ENCODE measurements around the gene CCDC66. TPM values are rescaled to one million over a fixed set of nuclear protein-coding genes. Genes with fewer than 3 reads are reported as not detected.

CCDC66 gene
- total and polyA plus RNA-seq, 4 donors: 26.9 to 58.3 (median 40.2) TPM

- DNase-seq (ENCODE audit: low read depth in 4 of 6, low spot score in 6 of 6): no peak
- Histone ChIP-seq H3K27me3 (ENCODE audit: control insufficient read depth, insufficient read depth, low read length) (no peaks in the 10 kb centered on the region), H3K36me3 (ENCODE audit: control insufficient read depth, insufficient read depth, low read length) (peaks cover 7% of the 10 kb centered on the region), H3K27ac (ENCODE audit: low read depth, low read length) (no peak overlapping the region), H3K4me3 (ENCODE audit: low read depth, low read length) (no peak overlapping the region), H3K4me1 (ENCODE audit: control insufficient read depth, insufficient read depth, low read length) (no peaks in the 10 kb centered on the region), H3K9me3 (ENCODE audit: control insufficient read depth, insufficient read depth, low read length) (no peaks in the 10 kb centered on the region)
- WGBS (ENCODE audit: insufficient coverage): 88% methylated on average over 1 of the region's 1 CpG
These were observed 56.0 kb downstream of the CCDC66 start for GRCh38 chr3:56613016-56613415.

GRCh38 chr3:56616478-56617006 lies 59.6 kb downstream of the CCDC66 start:
- Histone ChIP-seq H3K27ac (ENCODE audit: low read depth, low read length) (no peak overlapping the region), H3K27me3 (ENCODE audit: control insufficient read depth, insufficient read depth, low read length) (no peaks in the 10 kb centered on the region), H3K36me3 (ENCODE audit: control insufficient read depth, insufficient read depth, low read length) (peaks cover 11% of the 10 kb centered on the region), H3K9me3 (ENCODE audit: control insufficient read depth, insufficient read depth, low read length) (no peaks in the 10 kb centered on the region), H3K4me1 (ENCODE audit: control insufficient read depth, insufficient read depth, low read length) (no peaks in the 10 kb centered on the region), H3K4me3 (ENCODE audit: low read depth, low read length) (no peak overlapping the region)
- WGBS (ENCODE audit: insufficient coverage): no CpG with 5 or more reads among the region's 2 CpGs
- DNase-seq (ENCODE audit: low read depth in 4 of 6, low spot score in 6 of 6): no peak

DNA sequence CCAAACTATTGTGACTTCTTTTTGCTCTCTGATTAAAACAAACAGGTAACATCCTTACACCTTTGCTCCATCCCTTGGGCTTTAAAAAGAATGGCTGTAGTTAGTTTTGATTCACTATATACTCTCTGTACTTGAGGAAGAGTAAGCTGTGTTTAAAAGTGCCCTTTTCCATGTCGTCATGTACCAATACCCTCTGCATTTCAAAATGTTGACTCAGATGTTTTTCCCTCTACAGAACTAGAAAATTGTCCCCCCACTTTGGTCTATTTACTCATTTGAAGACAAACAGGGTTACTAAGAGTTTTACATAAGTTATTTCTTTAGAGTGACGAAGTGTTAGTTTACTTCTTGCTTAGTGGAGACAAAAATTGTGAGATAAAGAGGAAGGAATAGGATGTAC lies 63.4 kb downstream of the CCDC66 start:
- Histone ChIP-seq H3K9me3 (ENCODE audit: control insufficient read depth, insufficient read depth, low read length) (no peaks in the 10 kb centered on the region), H3K36me3 (ENCODE audit: control insufficient read depth, insufficient read depth, low read length) (peaks cover 7% of the 10 kb centered on the region), H3K4me3 (ENCODE audit: low read depth, low read length) (no peak overlapping the region), H3K4me1 (ENCODE audit: control insufficient read depth, insufficient read depth, low read length) (no peaks in the 10 kb centered on the region), H3K27ac (ENCODE audit: low read depth, low read length) (no peak overlapping the region), H3K27me3 (ENCODE audit: control insufficient read depth, insufficient read depth, low read length) (no peaks in the 10 kb centered on the region)
- DNase-seq (ENCODE audit: low read depth in 4 of 6, low spot score in 6 of 6): no peak
- WGBS (ENCODE audit: insufficient coverage): no CpG with 5 or more reads among the region's 2 CpGs

DNA sequence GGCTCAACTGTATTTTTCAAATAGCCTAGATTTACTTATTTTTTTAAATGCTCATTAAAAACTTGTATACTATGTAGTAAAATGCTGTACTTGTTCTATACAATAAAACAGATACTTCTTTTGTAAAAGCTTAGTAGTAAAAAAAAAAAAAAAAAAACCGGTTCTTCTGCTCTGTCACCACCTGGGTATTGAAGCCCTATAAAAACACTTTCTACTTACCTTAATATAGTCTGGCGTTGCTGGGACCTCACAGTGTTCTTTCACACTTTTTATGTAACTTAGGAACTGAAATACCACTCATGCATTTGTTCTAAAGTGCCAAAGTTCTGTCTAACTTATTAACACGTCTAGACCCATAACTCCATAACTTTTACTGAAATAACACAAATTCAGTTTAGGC lies 64.7 kb downstream of the CCDC66 start:
- H3K9me3 ChIP-seq (ENCODE audit: control insufficient read depth, insufficient read depth, low read length): no peaks in the 10 kb centered on the region
- peaks cover 16% of the 10 kb centered on the region for H3K36me3 ChIP-seq (ENCODE audit: control insufficient read depth, insufficient read depth, low read length)
- H3K4me3 ChIP-seq (ENCODE audit: low read depth, low read length): no peak overlapping the region
- H3K27me3 ChIP-seq (ENCODE audit: control insufficient read depth, insufficient read depth, low read length): no peaks in the 10 kb centered on the region
- no peak overlapping the region for H3K27ac ChIP-seq (ENCODE audit: low read depth, low read length)
- no peaks in the 10 kb centered on the region for H3K4me1 ChIP-seq (ENCODE audit: control insufficient read depth, insufficient read depth, low read length)
- WGBS (ENCODE audit: insufficient coverage): 100% methylated on average over 1 of the region's 3 CpGs
- DNase-seq (ENCODE audit: low read depth in 4 of 6, low spot score in 6 of 6): no peak

- peaks cover 16% of the 10 kb centered on the region for H3K36me3 ChIP-seq (ENCODE audit: control insufficient read depth, insufficient read depth, low read length)
These were observed 65.4 kb downstream of the CCDC66 start for GRCh38 chr3:56622381-56622780.

DNA sequence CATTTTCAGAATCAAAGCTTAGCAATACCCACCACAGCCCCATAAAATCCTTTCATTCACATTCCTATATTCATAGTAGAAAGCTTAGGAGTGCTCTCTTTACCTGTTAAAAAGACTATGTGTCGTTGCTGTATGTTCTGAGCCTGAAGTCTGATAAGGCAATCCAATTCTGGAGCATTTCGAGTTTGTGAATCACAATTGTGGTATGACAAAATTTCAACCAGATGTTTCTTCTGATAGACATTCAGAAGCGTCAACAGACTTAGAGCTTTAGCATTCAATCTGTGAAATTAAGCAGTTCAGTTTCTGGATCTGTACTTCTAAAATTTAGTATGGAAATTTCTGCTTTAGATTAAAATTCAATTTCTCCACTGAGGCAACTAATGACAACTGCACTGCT lies 67.8 kb downstream of the CCDC66 start:
- no peak for DNase-seq (ENCODE audit: low read depth in 4 of 6, low spot score in 6 of 6)
- 100% methylated on average over 2 of the region's 3 CpGs for WGBS (ENCODE audit: insufficient coverage)
- no peaks in the 10 kb centered on the region for H3K9me3 ChIP-seq (ENCODE audit: control insufficient read depth, insufficient read depth, low read length)
- H3K4me1 ChIP-seq (ENCODE audit: control insufficient read depth, insufficient read depth, low read length): no peaks in the 10 kb centered on the region
- no peak overlapping the region for H3K4me3 ChIP-seq (ENCODE audit: low read depth, low read length)
- peaks cover 16% of the 10 kb centered on the region for H3K36me3 ChIP-seq (ENCODE audit: control insufficient read depth, insufficient read depth, low read length)
- no peaks in the 10 kb centered on the region for H3K27me3 ChIP-seq (ENCODE audit: control insufficient read depth, insufficient read depth, low read length)
- no peak overlapping the region for H3K27ac ChIP-seq (ENCODE audit: low read depth, low read length)

More at GRCh38 chr3:56622381-56622780, 65.4 kb downstream of the CCDC66 start:
- no peaks in the 10 kb centered on the region for H3K4me1 ChIP-seq (ENCODE audit: control insufficient read depth, insufficient read depth, low read length)
- no peaks in the 10 kb centered on the region for H3K27me3 ChIP-seq (ENCODE audit: control insufficient read depth, insufficient read depth, low read length)
- H3K4me3 ChIP-seq (ENCODE audit: low read depth, low read length): no peak overlapping the region
- WGBS (ENCODE audit: insufficient coverage): no CpG with 5 or more reads among the region's 3 CpGs
- no peaks in the 10 kb centered on the region for H3K9me3 ChIP-seq (ENCODE audit: control insufficient read depth, insufficient read depth, low read length)
- DNase-seq (ENCODE audit: low read depth in 4 of 6, low spot score in 6 of 6): no peak
- H3K27ac ChIP-seq (ENCODE audit: low read depth, low read length): no peak overlapping the region

DNA sequence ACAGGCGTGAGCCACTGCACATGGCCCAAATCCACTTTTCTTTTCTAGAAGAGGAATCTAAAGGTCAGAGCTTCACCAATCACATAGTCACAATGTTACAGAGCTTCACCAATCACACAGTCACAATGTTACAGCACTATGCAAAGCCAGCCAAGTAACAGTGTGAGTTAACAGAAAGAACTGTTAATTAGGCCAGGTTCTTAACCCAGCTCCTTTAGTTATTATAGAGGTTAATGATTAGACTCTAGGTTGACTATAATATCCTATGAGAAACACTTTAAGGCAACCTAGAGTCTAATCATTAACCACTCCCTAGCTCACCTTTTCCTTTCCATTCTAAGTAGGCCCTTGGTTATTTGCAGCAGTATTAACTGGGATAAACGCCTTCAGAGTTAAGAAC lies 72.1 kb downstream of the CCDC66 start:
- H3K4me3 ChIP-seq (ENCODE audit: low read depth, low read length): no peak overlapping the region
- DNase-seq (ENCODE audit: low read depth in 4 of 6, low spot score in 6 of 6): no peak
- H3K36me3 ChIP-seq (ENCODE audit: control insufficient read depth, insufficient read depth, low read length): peaks cover 26% of the 10 kb centered on the region
- 80% methylated on average over 1 of the region's 2 CpGs for WGBS (ENCODE audit: insufficient coverage)
- no peaks in the 10 kb centered on the region for H3K9me3 ChIP-seq (ENCODE audit: control insufficient read depth, insufficient read depth, low read length)
- H3K27me3 ChIP-seq (ENCODE audit: control insufficient read depth, insufficient read depth, low read length): no peaks in the 10 kb centered on the region
- no peaks in the 10 kb centered on the region for H3K4me1 ChIP-seq (ENCODE audit: control insufficient read depth, insufficient read depth, low read length)
- no peak overlapping the region for H3K27ac ChIP-seq (ENCODE audit: low read depth, low read length)

- H3K9me3 ChIP-seq (ENCODE audit: control insufficient read depth, insufficient read depth, low read length): no peaks in the 10 kb centered on the region
- H3K27me3 ChIP-seq (ENCODE audit: control insufficient read depth, insufficient read depth, low read length): no peaks in the 10 kb centered on the region
- no peak for DNase-seq (ENCODE audit: low read depth in 4 of 6, low spot score in 6 of 6)
- H3K36me3 ChIP-seq (ENCODE audit: control insufficient read depth, insufficient read depth, low read length): peaks cover 26% of the 10 kb centered on the region
- H3K27ac ChIP-seq (ENCODE audit: low read depth, low read length): no peak overlapping the region
- H3K4me1 ChIP-seq (ENCODE audit: control insufficient read depth, insufficient read depth, low read length): no peaks in the 10 kb centered on the region
- no peak overlapping the region for H3K4me3 ChIP-seq (ENCODE audit: low read depth, low read length)
These were observed 72.5 kb downstream of the CCDC66 start for GRCh38 chr3:56629451-56629850.

DNA sequence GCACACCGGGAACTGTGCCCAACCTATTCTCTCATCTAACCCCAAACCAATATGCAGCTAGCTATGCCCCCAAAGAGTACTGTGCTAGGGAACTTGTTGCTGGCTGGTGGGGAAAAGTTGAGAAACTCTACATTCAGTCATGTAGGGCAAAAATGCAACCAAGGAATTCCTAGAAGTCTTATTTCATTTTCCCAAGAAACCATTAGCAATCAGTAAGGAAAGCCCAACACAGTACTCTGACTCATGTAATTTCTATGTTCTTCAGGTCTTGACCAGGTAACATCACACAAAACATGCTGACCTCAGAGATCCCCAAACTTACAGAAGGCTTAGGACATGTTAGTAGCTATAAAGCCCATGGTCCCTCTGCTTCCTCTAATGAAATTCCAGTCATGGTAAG lies 74.0 kb downstream of the CCDC66 start:
- Histone ChIP-seq H3K27ac (ENCODE audit: low read depth, low read length) (no peak overlapping the region), H3K27me3 (ENCODE audit: control insufficient read depth, insufficient read depth, low read length) (no peaks in the 10 kb centered on the region), H3K4me3 (ENCODE audit: low read depth, low read length) (no peak overlapping the region), H3K4me1 (ENCODE audit: control insufficient read depth, insufficient read depth, low read length) (no peaks in the 10 kb centered on the region), H3K36me3 (ENCODE audit: control insufficient read depth, insufficient read depth, low read length) (peaks cover 19% of the 10 kb centered on the region), H3K9me3 (ENCODE audit: control insufficient read depth, insufficient read depth, low read length) (no peaks in the 10 kb centered on the region)
- no peak for DNase-seq (ENCODE audit: low read depth in 4 of 6, low spot score in 6 of 6)
- WGBS (ENCODE audit: insufficient coverage): no CpG with 5 or more reads among the region's 1 CpG

DNA sequence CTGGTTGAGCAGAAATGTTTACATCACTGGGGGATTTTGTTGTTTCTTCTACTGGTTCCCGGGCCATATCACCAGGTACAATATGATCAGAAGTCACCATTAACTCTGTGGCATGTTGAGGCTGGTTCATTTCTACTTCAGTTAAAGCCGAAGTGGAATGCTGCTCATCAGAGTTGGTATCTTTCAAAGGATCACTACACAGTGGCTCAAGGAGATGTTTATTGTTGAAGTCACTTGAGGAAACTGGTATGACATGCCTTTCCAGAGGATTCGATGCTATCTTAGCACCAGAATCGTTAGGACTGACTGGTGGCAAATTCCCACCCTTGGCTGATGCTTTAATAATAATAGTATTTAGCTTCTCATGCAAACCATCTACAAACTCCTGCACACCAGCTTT lies 76.2 kb downstream of the CCDC66 start:
- Histone ChIP-seq H3K36me3 (ENCODE audit: control insufficient read depth, insufficient read depth, low read length) (peaks cover 23% of the 10 kb centered on the region), H3K4me3 (ENCODE audit: low read depth, low read length) (no peak overlapping the region), H3K27ac (ENCODE audit: low read depth, low read length) (no peak overlapping the region), H3K27me3 (ENCODE audit: control insufficient read depth, insufficient read depth, low read length) (no peaks in the 10 kb centered on the region), H3K4me1 (ENCODE audit: control insufficient read depth, insufficient read depth, low read length) (no peaks in the 10 kb centered on the region), H3K9me3 (ENCODE audit: control insufficient read depth, insufficient read depth, low read length) (no peaks in the 10 kb centered on the region)
- no peak for DNase-seq (ENCODE audit: low read depth in 4 of 6, low spot score in 6 of 6)
- WGBS (ENCODE audit: insufficient coverage): 100% methylated on average over 1 of the region's 4 CpGs

Data from spinal cord (tissue), 10 donors.